ENCODE measurements around the gene NELFB. TPM values are rescaled to one million over a fixed set of nuclear protein-coding genes. Genes with fewer than 3 reads are reported as not detected.

NELFB gene
- polyA plus RNA-seq, 1 donor (not counting 4 experiments of a cell fraction or from before 2014, with no cell fraction given) = 25.1 TPM

- dilution Hi-C loops (cut with MboI; ENCODE audit: extremely low pct_ligation_motif_present, low sequenced_read_pairs) = no loop called here
- peak within 1 kb of the TSS; percentile 69 for H3K4me2 ChIP-seq (ENCODE audit: control insufficient read depth, extremely low read depth, insufficient read depth, low read depth, low read length)
- peak within 1 kb of the TSS; percentile 80 for H2AFZ ChIP-seq (ENCODE audit: control insufficient read depth, low read length)
- peak within 1 kb of the TSS; percentile 25 for H3K27ac ChIP-seq (ENCODE audit: control insufficient read depth, insufficient read depth, low read length)
- peak within 1 kb of the TSS; percentile 41 for H3K9ac ChIP-seq (ENCODE audit: control insufficient read depth, extremely low read depth, insufficient read depth, low read length)
- H3K4me1 ChIP-seq (ENCODE audit: control insufficient read depth, extremely low read depth, insufficient read depth, low read length) = peaks cover 40% of the 10 kb centered on the region
- no peaks in the 10 kb centered on the region for H4K20me1 ChIP-seq (ENCODE audit: control insufficient read depth, extremely low read depth, insufficient read depth, low read length)
- peak within 1 kb of the TSS in 1 of 3 experiments; percentile 20 for H3K4me3 ChIP-seq (ENCODE audit: control insufficient read depth in 2 of 3, extremely low read depth in 1 of 3, insufficient read depth in 2 of 3, low read depth in 1 of 3, low read length in 3 of 3)
- DNase-seq (ENCODE audit: low read depth, low spot score) (no peak), FAIRE-seq (peak; percentile 66)
- H3K27me3 ChIP-seq (ENCODE audit: control insufficient read depth, extremely low read depth, insufficient read depth, low read length) = peaks cover 3% of the 10 kb centered on the region
- no peaks in the 10 kb centered on the region for H3K79me2 ChIP-seq (ENCODE audit: control insufficient read depth, insufficient read depth, low read length)
- TF ChIP-seq EZH2 (IDR thresholded peaks at IDR 0.05; ENCODE audit: low read length) = no peak
- TF ChIP-seq, protein P1, sequence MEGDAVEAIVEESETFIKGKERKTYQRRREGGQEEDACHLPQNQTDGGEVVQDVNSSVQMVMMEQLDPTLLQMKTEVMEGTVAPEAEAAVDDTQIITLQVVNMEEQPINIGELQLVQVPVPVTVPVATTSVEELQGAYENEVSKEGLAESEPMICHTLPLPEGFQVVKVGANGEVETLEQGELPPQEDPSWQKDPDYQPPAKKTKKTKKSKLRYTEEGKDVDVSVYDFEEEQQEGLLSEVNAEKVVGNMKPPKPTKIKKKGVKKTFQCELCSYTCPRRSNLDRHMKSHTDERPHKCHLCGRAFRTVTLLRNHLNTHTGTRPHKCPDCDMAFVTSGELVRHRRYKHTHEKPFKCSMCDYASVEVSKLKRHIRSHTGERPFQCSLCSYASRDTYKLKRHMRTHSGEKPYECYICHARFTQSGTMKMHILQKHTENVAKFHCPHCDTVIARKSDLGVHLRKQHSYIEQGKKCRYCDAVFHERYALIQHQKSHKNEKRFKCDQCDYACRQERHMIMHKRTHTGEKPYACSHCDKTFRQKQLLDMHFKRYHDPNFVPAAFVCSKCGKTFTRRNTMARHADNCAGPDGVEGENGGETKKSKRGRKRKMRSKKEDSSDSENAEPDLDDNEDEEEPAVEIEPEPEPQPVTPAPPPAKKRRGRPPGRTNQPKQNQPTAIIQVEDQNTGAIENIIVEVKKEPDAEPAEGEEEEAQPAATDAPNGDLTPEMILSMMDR (optimal IDR thresholded peaks at IDR 0.05 in 1 of 3, IDR thresholded peaks at IDR 0.05 in 1 of 3, conservative IDR thresholded peaks at IDR 0.05 in 1 of 3; ENCODE audit: extremely low read depth in 1 of 3, insufficient read depth in 2 of 3, low read length in 3 of 3) = peak in 2 of 3 experiments; percentile 91 to 94
- no peaks in the 10 kb centered on the region for H3K36me3 ChIP-seq (ENCODE audit: control insufficient read depth in 2 of 2, extremely low read depth in 1 of 2, insufficient read depth in 2 of 2, low read length in 2 of 2)
- H3K9me1 ChIP-seq (ENCODE audit: control insufficient read depth, extremely low read depth, insufficient read depth, low read length) = no peaks in the 10 kb centered on the region
- no peaks in the 10 kb centered on the region for H3K9me3 ChIP-seq (ENCODE audit: control insufficient read depth, low read depth, low read length)
Measured at GRCh38 chr9:137227054-137227852, 27.9 kb upstream of the NELFB start, which contains the start of gene RNF224. Gene RNF224, plus strand, starts transcription at chr9:137227502. Its CDS starts 834 bp downstream, at chr9:137228336.

DNA sequence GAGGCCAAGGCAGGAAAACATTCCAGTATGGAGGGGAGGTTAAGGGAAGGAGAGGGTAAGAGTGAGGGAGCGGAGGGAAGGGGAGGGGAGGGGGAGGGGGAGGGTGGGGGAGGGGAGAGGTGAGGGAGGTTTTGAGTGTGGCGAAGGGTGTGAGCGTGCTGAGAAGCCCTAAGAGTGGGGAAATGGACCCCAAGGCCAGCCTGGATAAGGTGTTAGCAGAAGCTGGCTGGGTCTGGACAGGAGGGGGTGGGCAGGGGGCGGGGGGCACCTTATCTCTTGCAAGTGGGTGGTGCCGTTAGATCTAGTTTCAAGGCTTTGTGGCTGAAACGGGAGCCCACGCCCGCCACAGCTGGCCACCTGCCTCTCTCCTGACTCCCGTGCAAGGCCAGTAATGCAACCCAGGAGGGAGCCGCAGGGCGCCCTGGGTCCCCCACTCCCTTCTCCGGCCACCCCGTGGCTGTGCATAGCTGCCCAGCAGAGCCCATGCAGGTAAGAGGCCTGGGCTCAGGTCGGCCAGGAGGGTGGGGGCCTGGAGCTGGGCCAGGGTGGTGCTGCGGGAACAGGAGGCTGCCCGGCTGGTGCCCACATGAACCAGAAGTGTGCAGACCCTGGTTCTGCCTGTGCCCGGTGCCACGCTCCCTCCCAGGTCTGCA is 27.1 kb upstream of the NELFB start:
- H3K9ac ChIP-seq (ENCODE audit: control insufficient read depth, extremely low read depth, insufficient read depth, low read length) = no peak overlapping the region

More for the DNA sequence above, 27.1 kb upstream of the NELFB start:
- Histone ChIP-seq H3K9me1 (ENCODE audit: control insufficient read depth, extremely low read depth, insufficient read depth, low read length) (no peaks in the 10 kb centered on the region), H2AFZ (ENCODE audit: control insufficient read depth, low read length) (no peak overlapping the region), H3K4me1 (ENCODE audit: control insufficient read depth, extremely low read depth, insufficient read depth, low read length) (peaks cover 35% of the 10 kb centered on the region), H3K79me2 (ENCODE audit: control insufficient read depth, insufficient read depth, low read length) (no peaks in the 10 kb centered on the region), H3K27me3 (ENCODE audit: control insufficient read depth, extremely low read depth, insufficient read depth, low read length) (peaks cover 6% of the 10 kb centered on the region), H3K36me3 (ENCODE audit: control insufficient read depth in 2 of 2, extremely low read depth in 1 of 2, insufficient read depth in 2 of 2, low read length in 2 of 2) (no peaks in the 10 kb centered on the region), H3K4me3 (ENCODE audit: control insufficient read depth in 2 of 3, extremely low read depth in 1 of 3, insufficient read depth in 2 of 3, low read depth in 1 of 3, low read length in 3 of 3) (no peak overlapping the region), H4K20me1 (ENCODE audit: control insufficient read depth, extremely low read depth, insufficient read depth, low read length) (no peaks in the 10 kb centered on the region), H3K4me2 (ENCODE audit: control insufficient read depth, extremely low read depth, insufficient read depth, low read depth, low read length) (peak overlapping the region; percentile 69), H3K27ac (ENCODE audit: control insufficient read depth, insufficient read depth, low read length) (no peak overlapping the region), H3K9me3 (ENCODE audit: control insufficient read depth, low read depth, low read length) (no peaks in the 10 kb centered on the region)
- dilution Hi-C loops (cut with MboI; ENCODE audit: extremely low pct_ligation_motif_present, low sequenced_read_pairs) = no loop called here
- FAIRE-seq = no peak
- TF ChIP-seq, protein P1 (optimal IDR thresholded peaks at IDR 0.05 in 1 of 3, IDR thresholded peaks at IDR 0.05 in 1 of 3, conservative IDR thresholded peaks at IDR 0.05 in 1 of 3; ENCODE audit: extremely low read depth in 1 of 3, insufficient read depth in 2 of 3, low read length in 3 of 3) = no peak
- no peak for TF ChIP-seq EZH2 (IDR thresholded peaks at IDR 0.05; ENCODE audit: low read length)
- no peak for DNase-seq (ENCODE audit: low read depth, low spot score)
